SK-N-DZ (cell line): ENCODE data around the gene FKBP8.

Experiments used
- DNase-seq: peaks from one replicate; pipeline ENCODE4 v3.0.0-alpha.2; 2015; ENCODE audit warnings: low spot score

The FKBP8 gene

DNA sequence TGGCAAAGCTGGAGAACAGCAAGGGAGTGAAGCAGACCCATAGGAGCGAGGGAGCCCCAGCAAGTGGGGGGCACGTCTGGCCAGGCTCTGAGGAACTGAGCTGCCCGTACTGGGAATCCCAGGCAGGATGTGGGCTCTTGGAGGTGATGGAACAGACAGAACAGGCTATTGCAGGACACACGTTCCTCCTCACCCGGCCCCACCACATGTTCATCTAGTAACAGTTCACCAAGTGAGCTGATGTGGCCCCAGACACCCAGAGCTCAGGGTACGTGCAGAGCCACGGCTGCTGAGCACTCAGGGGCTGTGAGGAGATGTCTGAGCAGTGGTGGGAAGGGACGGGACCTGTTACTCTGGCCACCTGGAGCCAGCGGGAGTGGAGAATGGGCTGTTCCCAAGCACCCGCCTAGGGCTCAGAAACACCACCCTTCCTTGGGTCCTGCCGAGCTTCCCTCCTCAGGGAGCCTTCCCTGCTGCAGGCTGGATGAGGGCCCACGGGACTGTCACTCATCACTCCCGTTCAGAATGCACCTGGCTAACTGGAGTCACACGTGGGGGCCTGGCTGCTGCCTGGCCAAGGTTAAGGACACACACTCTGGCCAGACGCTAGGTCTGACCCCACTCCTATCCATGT is 39.9 kb downstream of the FKBP8 start:
- no peak for DNase-seq

GRCh38 chr19:18502638-18503294 is 40.6 kb downstream of the FKBP8 start:
- no peak for DNase-seq

DNA sequence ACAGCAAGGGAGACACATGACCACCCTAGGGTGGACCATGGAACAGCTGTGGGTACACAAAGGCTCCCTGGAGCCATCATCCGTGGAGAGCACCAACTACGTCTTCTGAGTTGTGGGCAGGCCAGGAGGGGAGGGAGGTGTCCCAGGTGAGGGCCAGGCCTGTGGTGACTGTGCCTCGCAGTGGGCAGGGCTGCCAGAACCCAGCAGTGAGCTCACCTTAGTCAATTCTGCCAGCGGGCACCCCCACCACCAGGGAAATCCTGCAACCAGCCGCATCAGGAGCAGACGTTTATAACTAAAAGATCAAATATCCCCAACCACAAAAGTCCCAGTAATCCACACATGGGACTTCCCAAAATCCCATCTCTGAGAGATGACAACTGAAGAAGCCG is 41.1 kb downstream of the FKBP8 start:
- no peak for DNase-seq

DNA sequence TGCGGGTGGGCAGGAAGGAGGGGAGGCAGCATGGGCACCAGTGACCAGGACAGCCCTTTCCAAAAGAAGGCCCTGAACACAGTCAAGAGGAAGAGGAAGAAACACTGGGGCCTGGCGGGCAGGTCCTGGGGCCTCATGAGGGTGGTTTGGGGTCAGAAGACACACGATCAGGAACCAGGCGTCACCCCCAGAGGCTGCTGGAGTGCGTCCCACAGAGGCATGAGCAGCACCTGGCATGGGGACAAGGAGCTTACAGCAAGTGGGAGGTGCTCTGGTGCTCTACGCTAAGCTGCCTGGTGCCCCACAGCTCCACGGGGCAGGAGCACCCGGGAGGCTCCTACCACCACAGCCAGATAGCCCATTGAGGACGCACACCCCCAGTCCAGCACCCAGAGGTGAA is 41.5 kb downstream of the FKBP8 start:
- DNase-seq: no peak

DNA sequence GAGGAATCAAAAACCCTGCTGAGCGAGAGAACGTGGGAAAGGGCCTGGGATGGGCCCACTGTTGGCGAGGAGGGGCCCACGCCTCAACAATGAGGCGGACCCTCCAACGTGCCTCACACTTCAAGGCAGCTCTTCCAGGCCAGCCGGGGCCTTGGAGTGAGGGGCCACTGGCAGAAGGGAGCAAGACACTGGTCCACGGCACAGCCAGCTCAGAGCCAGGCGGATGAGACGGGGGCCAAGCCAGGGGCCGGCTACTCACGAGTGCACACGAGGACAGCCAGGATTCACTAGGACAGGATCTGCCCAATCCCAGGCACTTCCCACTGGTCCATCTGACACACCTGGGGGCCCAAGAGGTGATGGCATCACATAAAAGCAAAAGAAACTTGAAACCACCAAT is 42.0 kb downstream of the FKBP8 start:
- no peak for DNase-seq

DNA sequence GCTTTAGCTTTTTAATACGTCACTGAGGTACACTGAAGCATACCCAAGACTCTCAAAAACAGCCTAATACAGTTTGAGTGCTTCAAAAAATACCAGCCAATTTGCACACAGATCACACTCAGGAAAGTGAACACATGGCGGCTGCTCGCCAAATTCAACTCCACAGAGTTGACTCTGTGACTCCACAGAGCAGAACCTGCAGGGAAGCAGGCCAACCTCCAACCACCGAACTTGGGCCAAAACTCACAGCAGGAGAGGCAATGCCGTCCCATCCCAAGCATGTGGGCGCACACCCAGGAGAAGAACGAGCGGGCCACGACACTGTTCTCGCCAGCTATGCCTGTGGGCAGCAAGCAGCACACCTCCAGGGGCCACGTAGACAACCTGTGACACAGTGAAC is 42.6 kb downstream of the FKBP8 start:
- DNase-seq: no peak

DNA sequence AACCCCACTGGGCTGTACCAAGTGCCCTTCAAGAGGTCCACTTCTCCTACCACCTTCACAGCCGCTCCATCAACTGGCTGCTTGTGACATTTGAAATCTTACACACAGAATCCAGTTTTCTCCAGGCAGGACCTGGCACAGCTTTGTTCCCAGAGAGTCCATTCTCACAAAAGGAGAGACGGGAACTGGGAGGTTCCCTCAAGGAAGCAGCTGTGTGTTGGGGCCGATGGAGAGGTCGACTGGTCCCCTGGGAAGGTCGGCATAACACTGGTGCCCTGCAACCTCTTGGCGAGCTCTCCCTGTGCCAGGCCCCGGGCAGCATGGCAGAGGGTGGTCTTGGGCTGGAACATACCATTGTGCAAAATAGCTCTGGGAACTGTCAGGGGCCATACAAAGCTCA is 43.0 kb downstream of the FKBP8 start:
- DNase-seq: no peak

DNA sequence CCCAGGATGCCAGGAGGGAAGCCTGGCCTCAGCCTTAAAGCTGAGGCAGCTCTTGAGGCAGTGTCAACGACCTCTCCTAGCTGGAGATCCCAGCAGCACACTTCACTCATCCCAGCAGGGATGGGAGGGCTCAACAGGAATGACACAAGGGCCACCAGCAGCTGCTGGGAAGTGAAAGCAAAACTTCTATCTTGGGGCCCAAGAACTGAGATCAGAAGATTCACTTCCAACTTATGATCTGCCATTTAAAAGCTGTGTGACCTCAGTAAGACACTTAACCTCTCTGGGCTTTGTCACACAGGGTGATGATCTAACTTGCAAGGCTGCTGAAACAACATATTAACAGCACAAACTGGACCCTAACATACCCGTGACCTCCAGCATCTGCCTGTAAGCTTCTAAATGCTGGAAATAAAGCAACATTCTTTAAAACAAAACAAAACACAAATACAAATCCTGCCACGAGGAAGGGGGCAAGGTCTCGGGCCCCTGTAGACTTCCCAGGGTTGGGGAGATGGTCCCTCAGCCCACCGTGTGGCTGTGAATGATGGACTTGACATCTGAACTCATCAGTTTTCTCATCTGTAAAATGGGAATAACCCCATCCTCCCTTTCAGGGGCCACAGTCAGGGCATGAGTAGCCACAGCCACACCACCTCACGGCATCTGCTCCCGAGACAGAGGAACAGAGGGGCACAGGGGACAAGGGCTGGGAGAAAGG is 44.2 kb downstream of the FKBP8 start:
- no peak for DNase-seq

DNA sequence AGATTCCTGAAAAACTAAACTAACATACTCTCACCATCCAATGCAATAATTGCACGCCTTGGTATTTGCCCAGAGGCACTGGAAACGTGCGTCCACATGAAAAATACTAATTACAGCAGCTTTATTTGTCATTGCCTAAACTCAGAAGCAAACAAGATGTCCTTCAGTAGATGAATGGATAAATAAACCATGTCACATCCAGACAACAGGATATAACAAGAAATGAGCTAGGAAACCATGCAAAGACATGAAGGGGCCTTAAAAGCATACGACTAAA is 46.5 kb downstream of the FKBP8 start:
- no peak for DNase-seq

DNA sequence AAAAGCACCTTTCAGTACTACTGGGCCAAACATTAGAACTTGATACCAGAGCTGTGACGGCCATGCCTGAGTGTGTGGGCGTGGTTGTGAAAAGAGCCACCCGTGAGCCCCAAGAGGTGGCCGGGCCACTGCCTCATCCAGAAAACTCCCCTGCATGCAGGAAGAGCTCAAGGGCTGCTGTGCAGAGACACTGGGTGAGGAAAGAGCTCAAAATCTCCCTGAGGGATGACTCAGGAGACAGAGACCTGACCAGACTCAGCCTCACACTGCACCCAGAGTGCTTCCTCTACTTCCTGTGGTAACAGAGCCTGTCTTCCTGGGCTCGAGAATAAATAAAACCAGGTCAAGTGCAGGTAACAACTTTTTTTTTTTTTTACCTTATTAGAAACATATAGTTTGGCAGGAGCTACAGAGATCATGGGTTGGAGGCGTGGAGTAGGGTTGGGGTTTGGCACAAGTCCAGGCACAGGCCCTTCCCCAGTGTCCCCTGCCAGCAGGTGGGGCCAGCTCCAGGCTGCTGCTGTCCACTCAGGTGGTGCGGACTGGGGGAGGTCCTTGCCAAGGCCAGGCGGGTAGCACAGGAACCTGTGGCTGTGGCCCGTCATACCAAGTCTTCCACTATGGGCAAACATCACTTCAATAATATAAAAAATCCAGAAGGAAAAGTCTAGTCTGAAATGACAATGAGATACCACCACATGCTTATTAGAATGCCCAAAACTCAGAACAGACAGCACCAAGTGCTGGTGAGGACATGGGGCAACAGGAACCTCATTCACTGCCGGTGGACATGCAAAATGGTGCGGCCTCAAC is 47.0 kb downstream of the FKBP8 start:
- DNase-seq: no peak

GRCh38 chr19:18495204-18495911 is 48.0 kb downstream of the FKBP8 start:
- no peak for DNase-seq

- DNase-seq: no peak
These were observed 49.1 kb downstream of the FKBP8 start for GRCh38 chr19:18494267-18494607.

DNA sequence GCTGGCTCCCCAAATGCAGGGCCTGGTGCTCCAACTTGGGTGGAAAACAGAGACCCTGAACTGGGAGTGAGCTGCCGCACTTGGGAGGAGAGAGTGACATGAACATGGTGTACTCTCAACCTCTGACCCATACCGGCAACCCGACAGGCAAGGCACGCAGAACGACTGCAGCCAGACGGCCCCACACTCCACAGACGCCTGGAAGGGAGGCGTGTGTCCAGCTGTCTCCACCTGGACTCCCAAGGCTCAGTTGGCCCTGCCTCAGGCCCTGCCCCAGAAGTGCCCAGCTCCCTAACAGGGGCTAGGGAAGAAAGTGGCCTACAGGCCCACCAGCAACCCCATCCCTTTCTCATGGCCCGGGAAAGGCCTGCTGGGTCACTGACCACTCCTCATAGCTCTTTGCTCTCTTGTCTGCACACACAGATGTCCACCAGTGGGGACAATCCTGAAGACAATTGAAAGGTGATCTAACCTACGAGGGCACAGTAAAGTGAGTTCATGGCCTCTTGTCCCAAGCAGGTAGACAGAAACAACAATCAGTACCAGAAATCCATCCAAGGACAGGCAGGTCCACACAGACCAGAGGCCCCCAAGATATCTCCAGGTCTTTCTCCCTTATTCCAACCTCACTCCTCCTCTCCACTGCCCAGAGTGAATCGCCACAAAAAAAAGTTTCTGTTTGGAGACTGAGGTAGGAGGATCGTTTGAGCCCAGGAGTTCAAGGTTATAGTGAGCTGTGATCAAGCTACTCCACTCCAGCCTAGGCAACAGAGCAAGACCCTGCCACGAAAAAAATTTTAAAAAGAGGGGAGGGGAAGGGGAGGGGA is 49.7 kb downstream of the FKBP8 start:
- no peak for DNase-seq

- no peak for DNase-seq
These were observed 51.1 kb downstream of the FKBP8 start for GRCh38 chr19:18491995-18492953.

- DNase-seq: no peak
These were observed 52.6 kb downstream of the FKBP8 start for GRCh38 chr19:18490728-18491127.

GRCh38 chr19:18489627-18490184 is 53.7 kb downstream of the FKBP8 start:
- DNase-seq: no peak

DNA sequence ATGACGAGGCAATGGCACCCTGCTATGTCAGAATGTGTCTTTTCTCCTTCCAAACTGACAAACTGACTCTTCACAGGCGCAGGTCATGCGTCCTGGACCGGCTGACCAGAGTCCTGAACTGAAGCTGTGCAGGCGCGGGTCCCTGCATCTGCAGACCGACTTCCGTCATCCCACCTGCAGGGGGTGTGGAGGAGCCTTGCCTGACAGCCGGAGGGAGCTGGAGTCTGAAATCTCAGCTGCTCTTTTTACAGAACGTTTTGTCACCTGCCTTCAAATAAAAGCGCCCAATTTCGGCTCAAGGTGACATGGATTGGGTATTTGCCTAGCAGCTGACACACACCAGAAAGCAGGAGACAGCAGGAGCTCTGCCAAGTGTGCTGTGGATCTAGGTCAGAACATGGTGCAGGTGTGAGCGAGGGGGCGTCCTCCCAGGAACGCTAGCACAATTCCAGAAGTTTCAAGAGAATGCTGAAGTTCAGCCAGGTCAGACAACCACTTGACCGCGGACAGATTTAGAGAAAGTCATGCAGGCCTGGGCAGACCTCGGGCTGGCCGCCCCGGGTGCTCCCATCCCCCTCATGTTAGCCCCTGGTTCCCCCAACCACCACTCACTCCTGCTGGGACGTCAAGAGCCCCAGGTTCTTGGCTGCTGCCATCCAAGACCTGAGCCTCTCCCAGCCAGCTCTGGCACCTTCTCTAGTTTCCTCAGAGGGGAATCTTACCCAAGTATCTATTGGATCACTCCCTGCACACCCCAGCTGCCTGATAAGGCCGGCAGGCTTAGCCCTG is 54.3 kb downstream of the FKBP8 start:
- DNase-seq: peak; percentile 57

DNA sequence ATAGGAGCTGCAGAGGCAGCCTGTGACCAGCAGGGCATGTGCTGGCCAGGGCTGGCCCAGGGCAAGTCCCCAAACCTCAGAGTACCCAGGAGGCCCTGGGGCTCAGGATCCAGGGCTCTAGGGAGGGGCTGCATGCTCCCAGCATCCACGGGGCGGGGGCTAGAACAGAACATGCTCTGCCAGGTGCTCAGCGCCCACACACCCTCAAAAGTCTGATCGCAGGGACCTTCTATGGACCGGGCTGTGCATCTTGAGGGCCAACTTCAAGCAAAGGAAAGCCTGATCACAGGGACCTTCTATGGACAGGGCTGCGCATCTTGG is 55.0 kb downstream of the FKBP8 start:
- no peak for DNase-seq
